ENCODE data around the gene ARHGEF17.

DNA sequence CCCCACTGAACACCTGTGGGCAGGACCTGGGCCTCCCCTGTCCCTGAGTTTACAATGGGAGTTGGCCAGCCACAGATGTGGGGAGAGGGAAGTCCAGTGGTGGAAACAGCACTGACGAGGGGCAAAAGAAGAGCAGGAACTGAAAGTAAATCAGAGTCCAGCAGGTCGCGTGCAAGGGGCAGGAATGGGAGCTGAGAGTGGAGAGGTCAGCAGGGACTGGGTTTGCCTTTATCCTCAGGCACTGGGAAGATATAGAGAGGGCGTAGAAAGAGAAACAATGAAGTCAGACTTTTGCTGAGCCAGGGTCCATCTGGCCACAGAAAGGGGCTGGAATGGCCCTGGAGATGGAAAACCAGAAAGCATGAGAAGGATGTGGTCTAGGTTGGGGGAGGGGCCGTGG is 27.4 kb upstream of the ARHGEF17 start:
- TF ChIP-seq POLR2A (IDR thresholded peaks at IDR 0.05; ENCODE audit: low read depth): no peak
- TF ChIP-seq, protein P1, sequence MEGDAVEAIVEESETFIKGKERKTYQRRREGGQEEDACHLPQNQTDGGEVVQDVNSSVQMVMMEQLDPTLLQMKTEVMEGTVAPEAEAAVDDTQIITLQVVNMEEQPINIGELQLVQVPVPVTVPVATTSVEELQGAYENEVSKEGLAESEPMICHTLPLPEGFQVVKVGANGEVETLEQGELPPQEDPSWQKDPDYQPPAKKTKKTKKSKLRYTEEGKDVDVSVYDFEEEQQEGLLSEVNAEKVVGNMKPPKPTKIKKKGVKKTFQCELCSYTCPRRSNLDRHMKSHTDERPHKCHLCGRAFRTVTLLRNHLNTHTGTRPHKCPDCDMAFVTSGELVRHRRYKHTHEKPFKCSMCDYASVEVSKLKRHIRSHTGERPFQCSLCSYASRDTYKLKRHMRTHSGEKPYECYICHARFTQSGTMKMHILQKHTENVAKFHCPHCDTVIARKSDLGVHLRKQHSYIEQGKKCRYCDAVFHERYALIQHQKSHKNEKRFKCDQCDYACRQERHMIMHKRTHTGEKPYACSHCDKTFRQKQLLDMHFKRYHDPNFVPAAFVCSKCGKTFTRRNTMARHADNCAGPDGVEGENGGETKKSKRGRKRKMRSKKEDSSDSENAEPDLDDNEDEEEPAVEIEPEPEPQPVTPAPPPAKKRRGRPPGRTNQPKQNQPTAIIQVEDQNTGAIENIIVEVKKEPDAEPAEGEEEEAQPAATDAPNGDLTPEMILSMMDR (IDR thresholded peaks at IDR 0.05): no peak

All from esophagus muscularis mucosa (tissue), 3 donors.